Measurements from ENCODE around the gene TRAF3. TPM values are rescaled to one million over a fixed set of nuclear protein-coding genes. Genes with fewer than 3 reads are reported as not detected.

TRAF3 gene
- total RNA-seq, 1 donor = 19.5 TPM

- H3K4me3 ChIP-seq (ENCODE audit: insufficient read depth, low read length) = no peak overlapping the region
- H2AFZ ChIP-seq (ENCODE audit: low read length) = no peak overlapping the region
- no peak overlapping the region for H3K27ac ChIP-seq (ENCODE audit: low read depth, low read length)
- H3K9me3 ChIP-seq (ENCODE audit: low read depth, low read length) = no peaks in the 10 kb centered on the region
- H3K36me3 ChIP-seq (ENCODE audit: insufficient read depth, low read length) = peaks cover 26% of the 10 kb centered on the region
- no peaks in the 10 kb centered on the region for H3K79me2 ChIP-seq (ENCODE audit: insufficient read depth, low read length)
- no peak for TF ChIP-seq CTCF (IDR thresholded peaks at IDR 0.05; ENCODE audit: extremely low read depth, low read depth, low read length)
- H3K4me2 ChIP-seq (ENCODE audit: insufficient read depth, low read length) = no peak overlapping the region
- peaks cover 6% of the 10 kb centered on the region for H3K4me1 ChIP-seq (ENCODE audit: insufficient read depth, low read length)
- peak; percentile 72 for DNase-seq (ENCODE audit: insufficient read length, low spot score, missing footprints)
- peaks cover 3% of the 10 kb centered on the region for H4K20me1 ChIP-seq (ENCODE audit: insufficient read depth, low read length)
- H3K27me3 ChIP-seq (ENCODE audit: insufficient read depth, low read length) = no peaks in the 10 kb centered on the region
These were observed 121.0 kb downstream of the TRAF3 start for GRCh38 chr14:102898298-102898697.

DNA sequence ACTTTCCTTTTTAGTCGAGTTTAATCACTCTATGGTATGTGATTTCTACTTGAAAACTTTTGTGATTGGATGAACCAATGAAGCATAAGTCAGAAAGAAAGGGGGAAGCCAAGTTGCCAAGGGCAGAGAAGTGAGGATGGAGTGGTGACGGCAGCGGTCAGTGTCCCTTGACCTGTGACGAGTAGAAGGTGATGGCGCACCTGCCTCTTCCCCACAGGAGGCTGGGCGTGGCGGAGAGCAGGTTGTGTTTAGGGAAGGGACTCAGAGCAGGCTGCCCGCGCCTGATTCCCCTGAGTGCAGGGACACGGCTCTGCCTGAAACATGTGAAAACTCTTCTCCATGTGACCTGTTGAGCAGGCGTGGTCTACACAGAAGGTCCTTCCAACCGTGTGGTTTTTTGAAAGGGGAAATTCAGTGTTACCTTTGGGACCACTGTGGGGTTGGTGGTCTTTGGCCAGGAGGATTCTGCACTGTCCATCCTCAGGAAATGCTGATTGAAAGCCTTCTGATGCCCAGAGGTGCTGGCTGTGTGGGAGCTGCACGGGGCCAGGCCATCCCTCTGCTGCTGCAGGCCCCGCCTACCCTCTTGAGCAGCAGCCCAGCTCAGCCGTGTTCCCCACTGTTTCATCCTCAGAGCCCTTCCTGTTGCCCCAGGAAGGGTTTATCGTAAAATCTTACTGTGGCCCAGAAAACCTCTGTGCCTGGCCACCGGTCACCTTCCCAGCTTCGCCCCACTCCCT, 121.7 kb downstream of the TRAF3 start:
- Histone ChIP-seq H4K20me1 (ENCODE audit: insufficient read depth, low read length) (no peaks in the 10 kb centered on the region), H3K27ac (ENCODE audit: low read depth, low read length) (no peak overlapping the region), H3K79me2 (ENCODE audit: insufficient read depth, low read length) (no peaks in the 10 kb centered on the region), H2AFZ (ENCODE audit: low read length) (no peak overlapping the region), H3K4me1 (ENCODE audit: insufficient read depth, low read length) (no peaks in the 10 kb centered on the region), H3K27me3 (ENCODE audit: insufficient read depth, low read length) (no peaks in the 10 kb centered on the region), H3K4me2 (ENCODE audit: insufficient read depth, low read length) (no peak overlapping the region), H3K36me3 (ENCODE audit: insufficient read depth, low read length) (peaks cover 27% of the 10 kb centered on the region), H3K4me3 (ENCODE audit: insufficient read depth, low read length) (no peak overlapping the region), H3K9me3 (ENCODE audit: low read depth, low read length) (no peaks in the 10 kb centered on the region)
- no peak for TF ChIP-seq CTCF (IDR thresholded peaks at IDR 0.05; ENCODE audit: extremely low read depth, low read depth, low read length)
- DNase-seq (ENCODE audit: insufficient read length, low spot score, missing footprints) = peak; percentile 58

GRCh38 chr14:102899516-102899900, 122.3 kb downstream of the TRAF3 start:
- H3K4me2 ChIP-seq (ENCODE audit: insufficient read depth, low read length) = no peak overlapping the region
- TF ChIP-seq CTCF (IDR thresholded peaks at IDR 0.05; ENCODE audit: extremely low read depth, low read depth, low read length) = no peak
- DNase-seq (ENCODE audit: insufficient read length, low spot score, missing footprints) = peak; percentile 45
- H2AFZ ChIP-seq (ENCODE audit: low read length) = no peak overlapping the region
- no peak overlapping the region for H3K4me3 ChIP-seq (ENCODE audit: insufficient read depth, low read length)
- H3K9me3 ChIP-seq (ENCODE audit: low read depth, low read length) = no peaks in the 10 kb centered on the region
- peaks cover 29% of the 10 kb centered on the region for H3K36me3 ChIP-seq (ENCODE audit: insufficient read depth, low read length)
- no peaks in the 10 kb centered on the region for H3K27me3 ChIP-seq (ENCODE audit: insufficient read depth, low read length)
- no peaks in the 10 kb centered on the region for H4K20me1 ChIP-seq (ENCODE audit: insufficient read depth, low read length)
- H3K79me2 ChIP-seq (ENCODE audit: insufficient read depth, low read length) = no peaks in the 10 kb centered on the region
- no peak overlapping the region for H3K27ac ChIP-seq (ENCODE audit: low read depth, low read length)
- H3K4me1 ChIP-seq (ENCODE audit: insufficient read depth, low read length) = no peaks in the 10 kb centered on the region

- H3K79me2 ChIP-seq (ENCODE audit: insufficient read depth, low read length) = no peaks in the 10 kb centered on the region
- peaks cover 31% of the 10 kb centered on the region for H3K36me3 ChIP-seq (ENCODE audit: insufficient read depth, low read length)
- no peaks in the 10 kb centered on the region for H4K20me1 ChIP-seq (ENCODE audit: insufficient read depth, low read length)
- H2AFZ ChIP-seq (ENCODE audit: low read length) = no peak overlapping the region
- no peaks in the 10 kb centered on the region for H3K27me3 ChIP-seq (ENCODE audit: insufficient read depth, low read length)
- H3K4me3 ChIP-seq (ENCODE audit: insufficient read depth, low read length) = no peak overlapping the region
- H3K4me1 ChIP-seq (ENCODE audit: insufficient read depth, low read length) = no peaks in the 10 kb centered on the region
- no peak for TF ChIP-seq CTCF (IDR thresholded peaks at IDR 0.05; ENCODE audit: extremely low read depth, low read depth, low read length)
- DNase-seq (ENCODE audit: insufficient read length, low spot score, missing footprints) = peak; percentile 58
- no peak overlapping the region for H3K4me2 ChIP-seq (ENCODE audit: insufficient read depth, low read length)
- no peak overlapping the region for H3K27ac ChIP-seq (ENCODE audit: low read depth, low read length)
- no peaks in the 10 kb centered on the region for H3K9me3 ChIP-seq (ENCODE audit: low read depth, low read length)
These were observed 123.7 kb downstream of the TRAF3 start for GRCh38 chr14:102900631-102901571.
